Measurements from ENCODE around the gene PLA2R1. TPM values are rescaled to one million over a fixed set of nuclear protein-coding genes. Genes with fewer than 3 reads are reported as not detected.

Gene PLA2R1
- total RNA-seq, 1 experiment from 2014 or later = 1.1 TPM

DNA sequence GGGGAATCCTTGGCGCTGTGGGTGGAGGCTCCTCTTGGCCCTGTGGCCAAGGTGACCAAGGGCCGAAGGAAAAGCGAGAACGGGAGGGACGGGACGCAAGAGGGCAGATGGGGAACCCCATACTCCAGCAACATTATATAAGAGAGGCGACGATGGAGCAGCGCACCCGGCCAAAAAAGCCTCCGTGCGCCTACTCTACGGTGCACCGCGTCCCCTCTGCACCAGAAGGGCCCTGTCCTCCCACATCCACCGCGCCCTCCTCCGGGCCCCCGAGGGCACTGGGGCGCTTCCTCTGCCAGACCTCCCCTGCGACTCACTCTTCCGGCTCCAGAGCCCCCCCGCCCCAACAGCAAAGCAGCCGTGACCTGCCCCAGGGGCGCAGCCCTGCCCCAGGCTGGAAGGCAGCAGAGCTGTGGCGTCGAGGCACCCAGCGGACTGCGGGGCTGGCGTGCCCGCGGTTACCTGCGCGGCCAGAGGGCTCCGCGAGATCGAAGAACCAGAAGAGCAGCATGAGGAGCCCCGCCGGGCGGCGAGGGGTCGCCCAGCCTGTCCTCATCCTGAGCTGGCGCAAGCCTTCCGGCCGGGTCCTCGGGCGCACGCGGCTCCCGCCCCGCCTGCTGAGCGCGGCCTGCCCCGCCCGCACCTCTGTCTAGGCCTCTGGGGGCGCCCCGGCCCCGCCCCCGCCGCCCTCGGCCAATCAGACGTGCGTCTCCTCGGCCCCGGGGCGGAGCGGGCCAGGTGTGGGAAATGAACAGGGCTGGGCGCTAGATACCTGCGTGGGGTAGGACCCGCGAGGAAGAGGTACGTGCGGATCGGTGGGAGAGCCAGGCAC lies 158.1 kb downstream of the PLA2R1 start, which contains the start of gene LY75 (continued):
- TF ChIP-seq, protein P1, sequence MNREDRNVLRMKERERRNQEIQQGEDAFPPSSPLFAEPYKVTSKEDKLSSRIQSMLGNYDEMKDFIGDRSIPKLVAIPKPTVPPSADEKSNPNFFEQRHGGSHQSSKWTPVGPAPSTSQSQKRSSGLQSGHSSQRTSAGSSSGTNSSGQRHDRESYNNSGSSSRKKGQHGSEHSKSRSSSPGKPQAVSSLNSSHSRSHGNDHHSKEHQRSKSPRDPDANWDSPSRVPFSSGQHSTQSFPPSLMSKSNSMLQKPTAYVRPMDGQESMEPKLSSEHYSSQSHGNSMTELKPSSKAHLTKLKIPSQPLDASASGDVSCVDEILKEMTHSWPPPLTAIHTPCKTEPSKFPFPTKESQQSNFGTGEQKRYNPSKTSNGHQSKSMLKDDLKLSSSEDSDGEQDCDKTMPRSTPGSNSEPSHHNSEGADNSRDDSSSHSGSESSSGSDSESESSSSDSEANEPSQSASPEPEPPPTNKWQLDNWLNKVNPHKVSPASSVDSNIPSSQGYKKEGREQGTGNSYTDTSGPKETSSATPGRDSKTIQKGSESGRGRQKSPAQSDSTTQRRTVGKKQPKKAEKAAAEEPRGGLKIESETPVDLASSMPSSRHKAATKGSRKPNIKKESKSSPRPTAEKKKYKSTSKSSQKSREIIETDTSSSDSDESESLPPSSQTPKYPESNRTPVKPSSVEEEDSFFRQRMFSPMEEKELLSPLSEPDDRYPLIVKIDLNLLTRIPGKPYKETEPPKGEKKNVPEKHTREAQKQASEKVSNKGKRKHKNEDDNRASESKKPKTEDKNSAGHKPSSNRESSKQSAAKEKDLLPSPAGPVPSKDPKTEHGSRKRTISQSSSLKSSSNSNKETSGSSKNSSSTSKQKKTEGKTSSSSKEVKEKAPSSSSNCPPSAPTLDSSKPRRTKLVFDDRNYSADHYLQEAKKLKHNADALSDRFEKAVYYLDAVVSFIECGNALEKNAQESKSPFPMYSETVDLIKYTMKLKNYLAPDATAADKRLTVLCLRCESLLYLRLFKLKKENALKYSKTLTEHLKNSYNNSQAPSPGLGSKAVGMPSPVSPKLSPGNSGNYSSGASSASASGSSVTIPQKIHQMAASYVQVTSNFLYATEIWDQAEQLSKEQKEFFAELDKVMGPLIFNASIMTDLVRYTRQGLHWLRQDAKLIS (CRISPR knock-in tag; IDR thresholded peaks at IDR 0.05; ENCODE audit: borderline replicate concordance) = no peak; the same call in 1 of the 2 replicates
- TF ChIP-seq NFATC4 (CRISPR knock-in tag; IDR thresholded peaks at IDR 0.05) (no peak), TEAD4 (CRISPR knock-in tag; IDR thresholded peaks at IDR 0.05) (no peak), ATF2 (CRISPR knock-in tag; IDR thresholded peaks at IDR 0.05; ENCODE audit: borderline replicate concordance, low read depth) (no peak), TCF7 (CRISPR knock-in tag; IDR thresholded peaks at IDR 0.05; ENCODE audit: low read depth) (no peak), HMGXB4 (CRISPR knock-in tag; IDR thresholded peaks at IDR 0.05) (peak; percentile 68; the same call in 1 of the 2 replicates), ZBTB21 (CRISPR knock-in tag; IDR thresholded peaks at IDR 0.05; ENCODE audit: borderline replicate concordance) (peak; percentile 39; the same call in 1 of the 2 replicates), TP53 (CRISPR knock-in tag; IDR thresholded peaks at IDR 0.05) (peak; percentile 90; the same call in 1 of the 2 replicates), ZNF423 (CRISPR knock-in tag; IDR thresholded peaks at IDR 0.05) (no peak), CREB1 (CRISPR knock-in tag; IDR thresholded peaks at IDR 0.05) (peak; percentile 32; the same call in 1 of the 2 replicates), NR3C1 (CRISPR knock-in tag; conservative IDR thresholded peaks at IDR 0.05; ENCODE audit: low read depth) (0 out of 2 replicates have a peak, but pooled peaks have one; percentile 58), IRF2 (CRISPR knock-in tag; IDR thresholded peaks at IDR 0.05; ENCODE audit: borderline replicate concordance, low read depth) (no peak), GTF2I (CRISPR knock-in tag; conservative IDR thresholded peaks at IDR 0.05) (no peak), SMAD4 (CRISPR knock-in tag; IDR thresholded peaks at IDR 0.05) (peak; percentile 83), FOXJ3 (CRISPR knock-in tag; IDR thresholded peaks at IDR 0.05; ENCODE audit: borderline replicate concordance) (no peak), E2F1 (CRISPR knock-in tag; IDR thresholded peaks at IDR 0.05) (peak; percentile 84), ZNF232 (CRISPR knock-in tag; IDR thresholded peaks at IDR 0.05) (peak; percentile 87), ZBTB43 (CRISPR knock-in tag; IDR thresholded peaks at IDR 0.05) (no peak), HMGA2 (CRISPR knock-in tag; IDR thresholded peaks at IDR 0.05) (no peak), TEAD1 (CRISPR knock-in tag; IDR thresholded peaks at IDR 0.05) (peak; percentile 74; the same call in 1 of the 2 replicates), KAT7 (CRISPR knock-in tag; IDR thresholded peaks at IDR 0.05; ENCODE audit: borderline replicate concordance) (no peak)
- TF ChIP-seq, protein P2, sequence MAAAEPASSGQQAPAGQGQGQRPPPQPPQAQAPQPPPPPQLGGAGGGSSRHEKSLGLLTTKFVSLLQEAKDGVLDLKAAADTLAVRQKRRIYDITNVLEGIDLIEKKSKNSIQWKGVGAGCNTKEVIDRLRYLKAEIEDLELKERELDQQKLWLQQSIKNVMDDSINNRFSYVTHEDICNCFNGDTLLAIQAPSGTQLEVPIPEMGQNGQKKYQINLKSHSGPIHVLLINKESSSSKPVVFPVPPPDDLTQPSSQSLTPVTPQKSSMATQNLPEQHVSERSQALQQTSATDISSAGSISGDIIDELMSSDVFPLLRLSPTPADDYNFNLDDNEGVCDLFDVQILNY (CRISPR knock-in tag; IDR thresholded peaks at IDR 0.05) = no peak; the same call in 1 of the 2 replicates
- TF ChIP-seq, protein P3, sequence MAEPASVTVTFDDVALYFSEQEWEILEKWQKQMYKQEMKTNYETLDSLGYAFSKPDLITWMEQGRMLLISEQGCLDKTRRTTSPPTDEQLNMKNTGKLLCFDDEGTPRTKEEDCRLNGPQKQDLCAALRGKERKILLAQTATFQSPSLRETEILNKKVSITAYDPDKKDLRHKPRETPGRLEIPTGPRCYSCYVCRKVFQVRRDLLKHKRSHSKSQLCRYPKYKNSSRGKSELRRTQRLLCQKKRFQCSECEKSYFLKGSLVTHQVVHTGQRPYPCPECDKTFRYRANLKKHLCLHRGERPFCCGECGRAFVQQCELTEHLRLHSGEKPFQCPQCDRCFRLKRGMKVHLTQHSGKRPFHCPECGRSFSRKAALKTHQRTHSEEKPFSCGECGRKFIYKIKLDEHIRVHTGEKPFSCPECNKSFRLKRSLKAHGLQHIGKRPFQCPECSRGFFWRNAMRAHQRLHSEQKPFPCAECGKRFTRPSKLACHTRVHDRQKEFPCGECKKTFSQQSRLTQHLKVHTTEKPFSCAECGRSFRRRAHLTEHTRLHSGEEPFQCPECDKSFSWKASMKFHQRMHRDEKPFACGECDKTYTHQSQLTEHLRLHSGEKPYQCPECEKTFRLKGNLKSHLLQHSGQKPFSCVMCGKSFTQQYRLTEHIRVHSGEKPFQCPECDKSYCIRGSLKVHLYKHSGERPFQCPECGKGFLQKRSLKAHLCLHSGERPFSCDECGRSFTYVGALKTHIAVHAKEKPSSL (CRISPR knock-in tag; conservative IDR thresholded peaks at IDR 0.05) = no peak
- TF ChIP-seq, protein P4, sequence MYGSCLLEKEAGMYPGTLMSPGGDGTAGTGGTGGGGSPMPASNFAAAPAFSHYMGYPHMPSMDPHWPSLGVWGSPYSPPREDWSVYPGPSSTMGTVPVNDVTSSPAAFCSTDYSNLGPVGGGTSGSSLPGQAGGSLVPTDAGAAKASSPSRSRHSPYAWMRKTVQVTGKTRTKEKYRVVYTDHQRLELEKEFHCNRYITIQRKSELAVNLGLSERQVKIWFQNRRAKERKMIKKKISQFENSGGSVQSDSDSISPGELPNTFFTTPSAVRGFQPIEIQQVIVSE (CRISPR knock-in tag; IDR thresholded peaks at IDR 0.05; ENCODE audit: borderline replicate concordance) = no peak

Data from WTC11 (cell line).